ENCODE measurements around the gene ZC3H12A.
"Not testable (repeated sequence)": the region's sequence is repeated elsewhere in the genome, so short reads cannot be mapped to it uniquely, and the experiment has no call there.

Gene ZC3H12A

DNA sequence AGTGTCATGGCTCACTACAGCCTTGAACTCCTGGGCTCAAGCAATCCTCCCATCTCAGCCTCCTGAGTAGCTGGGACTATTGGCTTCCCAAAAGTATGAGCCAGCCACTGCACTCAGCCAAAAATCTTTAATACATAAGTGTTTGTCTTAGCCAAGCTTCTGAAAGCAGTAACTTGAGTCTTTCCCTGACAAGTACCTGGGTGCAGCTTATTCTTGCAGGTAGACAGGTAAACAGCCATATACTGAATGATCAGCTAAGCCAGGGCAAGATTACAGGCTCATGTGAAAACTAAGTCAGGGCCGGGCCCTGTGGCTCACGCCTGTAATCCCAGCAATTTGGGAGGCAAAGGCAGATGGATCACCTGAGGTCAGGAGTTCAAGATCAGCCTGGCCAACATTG lies 32.4 kb downstream of the ZC3H12A start:
- no peak for DNase-seq

GRCh38 chr1:37509181-37509580 lies 34.8 kb downstream of the ZC3H12A start:
- no peak for DNase-seq

- DNase-seq = peak; percentile 6
Measured at GRCh38 chr1:37513795-37514349, 39.5 kb downstream of the ZC3H12A start.

GRCh38 chr1:37514350-37515184 lies 40.2 kb downstream of the ZC3H12A start, which contains the start of gene MEAF6:
Gene MEAF6 (minus strand): TSS chr1:37514766. CDS start chr1:37514746, 20 bp downstream.
- DNase-seq = peak; percentile 78

- no peak for DNase-seq
Measured at GRCh38 chr1:37515185-37516034, 41.0 kb downstream of the ZC3H12A start.

DNA sequence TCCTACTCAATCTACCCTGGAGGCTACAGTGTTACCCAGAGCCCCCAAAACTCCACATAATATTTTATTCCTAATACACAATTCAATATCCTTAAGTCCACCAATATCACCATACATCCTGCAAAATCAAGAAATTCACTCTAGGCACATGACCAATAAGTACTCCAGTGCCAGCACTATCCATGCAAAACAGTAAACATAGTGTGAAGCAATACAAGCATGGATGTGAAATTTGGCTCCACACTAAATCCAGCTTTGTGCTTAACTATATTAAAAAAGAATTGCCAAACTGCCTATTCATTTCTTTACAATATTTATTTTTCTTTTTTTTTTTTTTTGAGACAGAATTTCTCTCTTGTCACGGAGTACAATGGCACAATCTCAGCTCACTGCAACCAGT lies 43.2 kb downstream of the ZC3H12A start:
- DNase-seq = no peak

GRCh38 chr1:37518241-37518640 lies 43.9 kb downstream of the ZC3H12A start:
- DNase-seq = not testable (repeated sequence)

GRCh38 chr1:37518929-37519328 lies 44.5 kb downstream of the ZC3H12A start:
- peak; percentile 13 for DNase-seq

DNA sequence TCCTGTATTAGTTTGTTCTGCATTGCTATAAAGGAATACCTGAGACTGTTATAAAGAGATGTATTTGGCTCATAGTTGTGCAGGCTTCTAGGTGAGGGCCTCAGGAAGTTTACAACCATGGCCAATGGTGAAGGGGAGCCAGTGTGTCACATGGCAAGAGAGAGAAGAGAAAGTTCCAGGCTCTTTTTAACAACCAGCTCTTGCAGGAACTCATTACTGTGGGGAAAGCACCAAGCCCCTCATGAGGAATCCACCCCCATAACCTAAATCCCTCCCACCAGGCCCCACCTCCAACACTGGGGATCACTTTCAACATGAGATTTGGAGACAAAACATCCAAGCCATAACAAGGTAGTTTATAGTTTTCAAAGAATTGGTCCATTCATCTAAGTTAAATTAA lies 45.2 kb downstream of the ZC3H12A start:
- no peak for DNase-seq

GRCh38 chr1:37529888-37530287 lies 55.5 kb downstream of the ZC3H12A start:
- DNase-seq = not testable (repeated sequence)

DNA sequence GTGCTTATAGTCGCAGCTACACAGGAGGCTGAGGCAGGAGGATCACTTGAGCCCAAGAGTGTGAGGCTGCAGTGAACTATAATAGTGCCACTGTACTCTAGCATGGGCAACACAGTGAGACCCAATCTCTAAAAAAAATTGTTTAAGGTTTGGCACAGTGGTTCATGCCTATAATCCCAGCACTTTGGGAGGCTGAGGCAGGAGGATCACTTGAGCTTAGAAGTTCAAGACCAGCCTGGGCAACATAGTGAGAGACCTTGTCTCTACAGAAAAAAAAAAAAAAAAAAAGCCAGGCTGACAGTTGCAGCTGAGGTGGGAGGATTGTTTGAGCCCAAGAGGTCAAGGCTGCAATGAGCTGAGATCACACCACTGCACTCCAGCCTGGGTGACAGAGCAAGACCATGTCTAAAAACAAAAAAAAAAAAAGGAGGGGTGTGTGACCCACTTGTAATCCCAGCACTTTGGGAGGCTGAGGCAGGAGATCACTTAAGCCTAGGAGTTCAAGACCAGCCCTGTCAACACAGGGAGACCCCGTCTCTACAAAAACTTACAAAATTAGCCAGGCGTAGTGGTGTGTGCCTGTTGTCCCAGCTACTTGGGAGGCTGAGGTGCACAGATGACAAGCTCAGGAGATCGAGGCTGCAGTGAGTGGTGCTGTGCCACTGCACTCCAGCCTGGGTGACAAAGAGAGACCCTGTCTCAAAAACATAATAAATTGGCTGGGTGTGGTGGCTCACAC lies 58.2 kb downstream of the ZC3H12A start:
- DNase-seq = not testable (repeated sequence)

DNA sequence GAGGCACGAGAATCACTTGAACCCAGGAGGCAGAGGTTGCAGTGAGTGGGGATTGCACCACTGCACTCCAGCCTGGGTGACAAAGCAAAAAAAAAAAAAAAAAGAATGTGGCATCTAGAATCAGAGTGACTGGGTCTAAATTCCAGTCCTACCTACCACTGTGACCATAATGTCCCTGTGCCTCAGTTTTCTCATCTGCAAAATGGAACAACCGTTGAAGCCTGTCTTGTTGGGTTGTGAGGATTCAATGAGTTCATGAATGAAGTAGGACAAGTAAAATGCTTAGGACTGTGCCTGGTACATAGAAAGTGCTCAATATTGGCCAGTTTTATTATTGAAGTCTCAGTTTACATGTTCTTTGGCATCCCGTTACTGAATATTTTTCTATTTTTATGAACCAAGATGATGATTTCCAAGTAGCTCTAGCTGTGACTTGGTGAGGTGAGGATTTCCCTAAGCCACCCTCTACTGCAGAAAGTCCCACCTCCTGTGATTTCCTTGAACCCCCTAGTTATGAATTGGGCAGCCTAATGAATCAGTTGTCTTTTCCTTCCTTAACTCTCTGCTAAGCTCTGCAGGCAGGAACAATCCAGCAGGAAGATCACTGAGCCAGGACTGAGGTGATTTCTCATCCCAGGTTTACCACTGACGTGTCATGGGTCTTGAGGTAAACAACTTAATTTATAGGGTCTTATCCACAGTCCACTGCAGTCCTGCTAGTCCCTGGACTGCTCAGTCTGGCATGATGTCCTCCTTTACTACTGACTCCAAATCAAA lies 59.1 kb downstream of the ZC3H12A start:
- no peak for DNase-seq

Measured in activated effector memory CD4-positive, alpha-beta T cell treated with Interleukin-2 at 50 U/mL for 16 hours (primary cell).